Trophoblast cell (in vitro differentiated cells and primary cell): ENCODE results near the gene NEGR1.

Experiments
- DNase-seq, 2 donors: peaks; one replicate each; pipeline ENCODE4 v3.0.0-alpha.2; 2016
- H2AFZ ChIP-seq: 2 replicates; pipeline ENCODE4 v1.6.1; 2013; ENCODE audit warnings: low read length, moderate library complexity, mild to moderate bottlenecking; ENCODE audit not compliant: insufficient read depth, poor library complexity
- H2AK5ac ChIP-seq: 2 replicates; pipeline ENCODE4 v1.6.1; 2013; ENCODE audit warnings: mild to moderate bottlenecking, low read length
- H2BK120ac ChIP-seq: 2 replicates; pipeline ENCODE4 v1.6.1; 2013; ENCODE audit warnings: low read length, mild to moderate bottlenecking, moderate library complexity; ENCODE audit not compliant: insufficient read depth, poor library complexity
- H2BK12ac ChIP-seq: 2 replicates; pipeline ENCODE4 v1.6.1; 2013; ENCODE audit warnings: mild to moderate bottlenecking, low read length, moderate library complexity
- H2BK5ac ChIP-seq: 2 replicates; pipeline ENCODE4 v1.6.1; 2013; ENCODE audit warnings: low read length, low read depth, moderate library complexity, mild to moderate bottlenecking; ENCODE audit not compliant: poor library complexity
- H3K14ac ChIP-seq: 2 replicates; pipeline ENCODE4 v1.6.1; 2013; ENCODE audit warnings: mild to moderate bottlenecking, low read length
- H3K18ac ChIP-seq: 2 replicates; pipeline ENCODE4 v1.6.1; 2013; ENCODE audit warnings: mild to moderate bottlenecking, low read length
- H3K23ac ChIP-seq: 2 replicates; pipeline ENCODE4 v1.6.1; 2013; ENCODE audit warnings: low read length
- H3K27ac ChIP-seq: 2 replicates; pipeline ENCODE4 v1.5.1; 2013; ENCODE audit warnings: low read depth, mild to moderate bottlenecking, inconsistent platforms, low read length, moderate library complexity
- H3K27me3 ChIP-seq: 2 replicates; pipeline ENCODE4 v1.6.1; 2013; ENCODE audit warnings: inconsistent platforms, mild to moderate bottlenecking, low read length, moderate library complexity; ENCODE audit not compliant: insufficient read depth
- H3K36me3 ChIP-seq, 2 experiments: 1 replicate in 1 of 2; 2 replicates in 1 of 2; pipeline ENCODE4 v1.6.1; 2013; ENCODE audit warnings: low read length in 2 of 2, mild to moderate bottlenecking in 2 of 2, moderate library complexity in 1 of 2; ENCODE audit not compliant: insufficient read depth in 2 of 2, control insufficient read depth in 1 of 2
- H3K4ac ChIP-seq: 2 replicates; pipeline ENCODE4 v1.6.1; 2013; ENCODE audit warnings: low read depth, mild to moderate bottlenecking, low read length, moderate library complexity
- H3K4me1 ChIP-seq, 2 experiments: 1 replicate in 1 of 2; 2 replicates in 1 of 2; pipeline ENCODE4 v1.6.1; 2013; ENCODE audit warnings: low read length in 2 of 2, mild to moderate bottlenecking in 2 of 2, moderate library complexity in 1 of 2; ENCODE audit not compliant: insufficient read depth in 2 of 2, control insufficient read depth in 1 of 2
- H3K4me2 ChIP-seq: 2 replicates; pipeline ENCODE4 v1.6.1; 2013; ENCODE audit warnings: inconsistent platforms, mild to moderate bottlenecking, low read length, moderate library complexity
- H3K4me3 ChIP-seq: 2 replicates; pipeline ENCODE4 v1.5.1; 2013; ENCODE audit warnings: mild to moderate bottlenecking, low read depth, low read length, inconsistent platforms
- H3K79me1 ChIP-seq: one replicate; pipeline ENCODE4 v1.6.1; 2013; ENCODE audit warnings: low read length
- H3K79me2 ChIP-seq: 2 replicates; pipeline ENCODE4 v1.6.1; 2013; ENCODE audit warnings: low read length, mild to moderate bottlenecking; ENCODE audit not compliant: control insufficient read depth, insufficient read depth, poor library complexity
- H3K9ac ChIP-seq: 2 replicates; pipeline ENCODE4 v1.6.1; 2013; ENCODE audit warnings: mild to moderate bottlenecking, low read length
- H3K9me3 ChIP-seq: 2 replicates; pipeline ENCODE4 v1.6.1; 2013; ENCODE audit warnings: low read depth, mild to moderate bottlenecking, control low read depth, inconsistent platforms, low read length; ENCODE audit not compliant: insufficient read depth
- H4K12ac ChIP-seq: 2 replicates; pipeline ENCODE4 v1.6.1; 2013; ENCODE audit warnings: low read depth, mild to moderate bottlenecking, low read length, moderate library complexity
- H4K8ac ChIP-seq: 2 replicates; pipeline ENCODE4 v1.6.1; 2013; ENCODE audit warnings: low read depth, mild to moderate bottlenecking, low read length, moderate library complexity
- H4K91ac ChIP-seq: one replicate; pipeline ENCODE4 v1.6.1; 2013; ENCODE audit warnings: low read depth, mild to moderate bottlenecking, low read length, moderate library complexity
- WGBS: extraction: QIAGEN DNeasy Blood & Tissue Kit; methylation state at CpG from one replicate; pipeline ENCODE4 v1.1.7; 2013; ENCODE audit warnings: missing lambda C conversion rate; ENCODE audit not compliant: insufficient read length, insufficient coverage; ENCODE audit errors: extremely low coverage; 5-methylcytosine and 5-hydroxymethylcytosine counted together

The NEGR1 gene

GRCh38 chr1:71645015-71645414, 637.3 kb downstream of the NEGR1 start:
- Histone ChIP-seq H3K4me3 (no peak overlapping the region), H3K27ac (no peak overlapping the region), H3K79me2 (no peaks in the 10 kb centered on the region), H3K4me1 (no peaks in the 10 kb centered on the region), H3K36me3 (no peaks in the 10 kb centered on the region), H3K23ac (no peak overlapping the region), H4K8ac (no peak overlapping the region), H3K4me2 (no peak overlapping the region), H3K9ac (no peak overlapping the region), H2AFZ (no peak overlapping the region), H4K91ac (no peak overlapping the region), H3K14ac (no peak overlapping the region), H2BK120ac (no peak overlapping the region), H3K18ac (no peak overlapping the region), H2BK5ac (no peak overlapping the region), H3K9me3 (no peaks in the 10 kb centered on the region), H3K27me3 (no peaks in the 10 kb centered on the region), H2AK5ac (no peak overlapping the region), H4K12ac (no peak overlapping the region), H3K79me1 (no peaks in the 10 kb centered on the region), H2BK12ac (no peak overlapping the region), H3K4ac (no peak overlapping the region)
- no peak for DNase-seq
- no CpG with 5 or more reads among the region's 2 CpGs for WGBS

- H3K4me1 ChIP-seq, result no peaks in the 10 kb centered on the region
- no peaks in the 10 kb centered on the region for H3K79me2 ChIP-seq
- no peak overlapping the region for H3K9ac ChIP-seq
- no CpG with 5 or more reads among the region's 3 CpGs for WGBS
- H4K8ac ChIP-seq, result no peak overlapping the region
- no peaks in the 10 kb centered on the region for H3K27me3 ChIP-seq
- H2BK12ac ChIP-seq, result no peak overlapping the region
- DNase-seq, result no peak
- H2AK5ac ChIP-seq, result no peak overlapping the region
- H3K18ac ChIP-seq, result no peak overlapping the region
- H3K23ac ChIP-seq, result no peak overlapping the region
- H3K36me3 ChIP-seq, result no peaks in the 10 kb centered on the region
- H2BK120ac ChIP-seq, result no peak overlapping the region
- no peak overlapping the region for H2BK5ac ChIP-seq
- H3K4me3 ChIP-seq, result no peak overlapping the region
- H3K4ac ChIP-seq, result no peak overlapping the region
- no peak overlapping the region for H4K91ac ChIP-seq
- no peaks in the 10 kb centered on the region for H3K79me1 ChIP-seq
- no peak overlapping the region for H3K14ac ChIP-seq
- H3K9me3 ChIP-seq, result no peaks in the 10 kb centered on the region
- no peak overlapping the region for H4K12ac ChIP-seq
- no peak overlapping the region for H3K4me2 ChIP-seq
- no peak overlapping the region for H3K27ac ChIP-seq
- no peak overlapping the region for H2AFZ ChIP-seq
Measured at GRCh38 chr1:71641903-71642302, 640.4 kb downstream of the NEGR1 start.

GRCh38 chr1:71640998-71641397, 641.3 kb downstream of the NEGR1 start:
- H2AK5ac ChIP-seq, result no peak overlapping the region
- no peak for DNase-seq
- H4K91ac ChIP-seq, result no peak overlapping the region
- no peaks in the 10 kb centered on the region for H3K79me2 ChIP-seq
- no peak overlapping the region for H3K4me3 ChIP-seq
- no peak overlapping the region for H3K14ac ChIP-seq
- H3K9ac ChIP-seq, result no peak overlapping the region
- H3K4me2 ChIP-seq, result no peak overlapping the region
- H3K36me3 ChIP-seq, result no peaks in the 10 kb centered on the region
- no peaks in the 10 kb centered on the region for H3K27me3 ChIP-seq
- H4K8ac ChIP-seq, result no peak overlapping the region
- H3K79me1 ChIP-seq, result no peaks in the 10 kb centered on the region
- H3K9me3 ChIP-seq, result no peaks in the 10 kb centered on the region
- H4K12ac ChIP-seq, result no peak overlapping the region
- H3K23ac ChIP-seq, result no peak overlapping the region
- H2AFZ ChIP-seq, result no peak overlapping the region
- no peak overlapping the region for H3K4ac ChIP-seq
- H2BK5ac ChIP-seq, result no peak overlapping the region
- no CpG with 5 or more reads among the region's 5 CpGs for WGBS
- H3K27ac ChIP-seq, result no peak overlapping the region
- no peak overlapping the region for H2BK12ac ChIP-seq
- H3K4me1 ChIP-seq, result no peaks in the 10 kb centered on the region
- H3K18ac ChIP-seq, result no peak overlapping the region
- H2BK120ac ChIP-seq, result no peak overlapping the region

- Histone ChIP-seq H3K79me1 (no peaks in the 10 kb centered on the region), H3K27me3 (no peaks in the 10 kb centered on the region), H4K91ac (no peak overlapping the region), H3K9me3 (no peaks in the 10 kb centered on the region), H3K9ac (no peak overlapping the region), H3K36me3 (no peaks in the 10 kb centered on the region), H2BK12ac (no peak overlapping the region), H3K79me2 (no peaks in the 10 kb centered on the region), H2AK5ac (no peak overlapping the region), H2BK5ac (no peak overlapping the region), H4K12ac (no peak overlapping the region), H3K4me2 (no peak overlapping the region), H3K4me1 (no peaks in the 10 kb centered on the region), H4K8ac (no peak overlapping the region), H3K14ac (no peak overlapping the region), H3K18ac (no peak overlapping the region), H3K4me3 (no peak overlapping the region), H2BK120ac (no peak overlapping the region), H3K27ac (no peak overlapping the region), H3K23ac (no peak overlapping the region), H2AFZ (no peak overlapping the region), H3K4ac (no peak overlapping the region)
- DNase-seq, result no peak
- WGBS, result no CpG with 5 or more reads among the region's 3 CpGs
Measured at GRCh38 chr1:71640116-71640515, 642.2 kb downstream of the NEGR1 start.
